GM12872 (cell line): ENCODE measurements around the gene APOC1.

ENCODE experiments used
- CTCF ChIP-seq: IDR thresholded peaks from 3 replicates; pipeline ENCODE4 v1.5.1; 2011; ENCODE audit warnings: low read depth, mild to moderate bottlenecking, low read length, moderate library complexity; ENCODE audit not compliant: insufficient read depth

APOC1 gene

GRCh38 chr19:44954649-44955504 is 40.5 kb downstream of the APOC1 start, which contains the start of gene CLPTM1:
CLPTM1 (plus strand) TSS chr19:44955380; CDS start chr19:44955396, 16 bp downstream.
- no peak for TF ChIP-seq CTCF

- no peak for TF ChIP-seq CTCF
These were observed 41.4 kb downstream of the APOC1 start for GRCh38 chr19:44955505-44956439.

- TF ChIP-seq CTCF: no peak
These were observed 43.1 kb downstream of the APOC1 start for GRCh38 chr19:44957526-44957925.

- TF ChIP-seq CTCF: no peak
These were observed 43.7 kb downstream of the APOC1 start for GRCh38 chr19:44958090-44958489.

- TF ChIP-seq CTCF: no peak
These were observed 45.3 kb downstream of the APOC1 start for GRCh38 chr19:44959691-44960090.

- TF ChIP-seq CTCF: no peak
These were observed 46.7 kb downstream of the APOC1 start for GRCh38 chr19:44960906-44961728.

GRCh38 chr19:44961821-44962220 is 47.4 kb downstream of the APOC1 start:
- TF ChIP-seq CTCF: no peak
